Astrocyte (in vitro differentiated cells and primary cell): Measurements from ENCODE around the gene MYBPHL.

Experiments used
- EZH2 ChIP-seq: IDR thresholded peaks from 2 replicates; pipeline ENCODE4 v1.6.1; 2012; ENCODE audit warnings: mild to moderate bottlenecking, low read length, inconsistent platforms; ENCODE audit not compliant: insufficient read depth
- TF ChIP-seq, protein P1 (sequence below): IDR thresholded peaks from 2 replicates; pipeline ENCODE4 v1.5.1; 2011; ENCODE audit warnings: low read depth, mild to moderate bottlenecking, inconsistent platforms, low read length, moderate library complexity; ENCODE audit not compliant: insufficient read depth

DNA sequence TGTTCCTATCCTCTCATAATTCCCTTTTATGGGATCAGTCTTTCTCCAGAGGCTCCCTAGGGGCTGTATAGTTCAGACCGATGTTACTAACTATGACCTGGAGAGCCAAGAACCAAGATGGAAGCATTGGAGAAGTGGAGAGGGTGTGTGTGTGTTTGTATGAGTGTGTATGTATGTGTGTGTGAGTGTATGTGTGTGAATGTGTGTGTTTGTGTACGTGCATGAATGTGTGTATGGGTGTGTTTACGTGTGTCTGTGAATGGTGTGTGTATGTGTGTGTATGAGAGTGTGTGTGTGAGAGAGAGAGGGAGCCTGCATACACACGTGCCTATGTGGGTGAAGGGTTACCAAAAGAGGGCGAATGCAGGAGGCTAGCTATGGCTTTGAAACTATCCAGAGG is 4.9 kb downstream of the MYBPHL start:
- TF ChIP-seq, protein P1, sequence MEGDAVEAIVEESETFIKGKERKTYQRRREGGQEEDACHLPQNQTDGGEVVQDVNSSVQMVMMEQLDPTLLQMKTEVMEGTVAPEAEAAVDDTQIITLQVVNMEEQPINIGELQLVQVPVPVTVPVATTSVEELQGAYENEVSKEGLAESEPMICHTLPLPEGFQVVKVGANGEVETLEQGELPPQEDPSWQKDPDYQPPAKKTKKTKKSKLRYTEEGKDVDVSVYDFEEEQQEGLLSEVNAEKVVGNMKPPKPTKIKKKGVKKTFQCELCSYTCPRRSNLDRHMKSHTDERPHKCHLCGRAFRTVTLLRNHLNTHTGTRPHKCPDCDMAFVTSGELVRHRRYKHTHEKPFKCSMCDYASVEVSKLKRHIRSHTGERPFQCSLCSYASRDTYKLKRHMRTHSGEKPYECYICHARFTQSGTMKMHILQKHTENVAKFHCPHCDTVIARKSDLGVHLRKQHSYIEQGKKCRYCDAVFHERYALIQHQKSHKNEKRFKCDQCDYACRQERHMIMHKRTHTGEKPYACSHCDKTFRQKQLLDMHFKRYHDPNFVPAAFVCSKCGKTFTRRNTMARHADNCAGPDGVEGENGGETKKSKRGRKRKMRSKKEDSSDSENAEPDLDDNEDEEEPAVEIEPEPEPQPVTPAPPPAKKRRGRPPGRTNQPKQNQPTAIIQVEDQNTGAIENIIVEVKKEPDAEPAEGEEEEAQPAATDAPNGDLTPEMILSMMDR: no peak
- no peak for TF ChIP-seq EZH2
